HG03025 (cell line): ENCODE measurements around the gene SIX1.

ENCODE experiments used
- ATAC-seq: cut with Tn5 transposase; IDR thresholded peaks from one replicate; pipeline ENCODE4 v1.9.1; 2021; ENCODE audit warnings: mild to moderate bottlenecking, moderate library complexity; ENCODE audit not compliant: unreplicated experiment, low FRiP score

SIX1 gene

DNA sequence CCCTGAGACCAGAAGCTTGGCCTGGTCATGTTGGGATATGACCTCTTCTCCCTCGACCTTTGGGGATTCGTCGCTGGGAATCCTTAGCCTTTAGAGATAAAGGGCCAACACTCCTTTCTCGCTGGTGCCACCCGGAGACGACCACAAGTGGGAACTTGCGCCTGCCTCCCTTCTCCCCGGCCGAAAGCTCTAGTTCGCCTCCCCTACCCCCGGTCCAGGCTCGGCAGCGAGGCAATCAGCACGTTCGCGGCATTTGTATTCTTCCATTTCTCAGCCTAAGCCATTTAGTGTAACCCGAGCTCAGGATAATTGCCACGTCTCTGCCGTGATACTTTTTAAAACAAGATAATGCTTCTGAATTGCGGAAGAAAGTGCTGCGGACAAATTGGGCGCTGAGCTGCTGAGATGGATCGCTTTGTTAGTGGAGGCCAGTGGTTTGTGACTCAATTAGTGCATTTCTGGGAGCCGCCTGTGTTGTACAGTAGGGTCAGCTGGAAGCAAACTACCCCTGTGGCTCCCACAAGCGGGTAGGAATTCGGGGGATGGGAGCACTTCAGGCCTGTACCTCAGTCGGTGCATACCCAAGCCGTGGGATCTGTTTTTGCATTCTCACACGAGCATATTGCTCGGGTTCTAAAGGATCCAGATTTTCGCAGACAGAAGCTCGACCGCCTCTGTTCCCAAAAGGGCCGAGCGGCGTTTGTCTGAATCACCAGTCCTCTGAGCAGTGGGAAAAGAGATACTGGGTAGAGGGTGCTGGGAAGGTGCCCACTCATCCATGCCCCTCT lies 6.8 kb upstream of the SIX1 start:
- no peak for ATAC-seq

DNA sequence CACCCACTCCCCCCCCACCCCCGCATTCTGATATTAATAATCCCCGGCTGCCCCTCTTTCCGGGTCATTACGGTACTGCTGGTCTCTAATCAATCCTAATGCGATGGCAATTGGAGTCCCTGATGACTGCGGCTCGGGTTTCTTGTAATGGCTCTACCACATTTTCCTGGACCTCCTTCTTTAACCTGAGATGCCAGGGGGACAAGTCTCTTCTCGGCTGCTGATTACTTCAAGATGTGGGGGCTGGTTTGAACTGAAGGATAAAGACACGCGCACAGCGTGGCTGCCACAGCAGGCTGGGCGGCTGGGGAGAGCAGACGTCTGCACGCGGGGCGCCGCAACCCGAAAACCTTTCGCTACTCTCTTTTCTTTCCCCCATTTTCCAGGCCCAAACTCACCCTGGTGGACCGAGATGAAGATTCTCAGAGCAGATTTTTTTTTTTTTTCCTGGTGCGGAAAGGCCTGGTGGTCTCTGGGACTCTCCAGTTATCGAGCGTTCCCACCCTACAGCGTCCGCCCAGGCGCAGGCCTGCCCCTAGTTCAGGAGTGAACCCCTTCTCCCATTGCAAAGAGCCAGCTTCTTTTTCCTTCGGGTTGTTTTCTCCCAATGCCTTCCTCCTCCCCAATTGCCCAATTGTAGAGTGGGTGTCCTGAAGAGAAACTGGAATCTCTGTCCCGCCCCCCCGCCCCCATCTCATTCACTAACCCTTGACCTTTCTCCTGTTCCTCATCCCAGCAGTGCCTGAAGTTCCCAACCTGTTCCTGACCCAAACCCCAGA lies 6.0 kb upstream of the SIX1 start:
- ATAC-seq = no peak

DNA sequence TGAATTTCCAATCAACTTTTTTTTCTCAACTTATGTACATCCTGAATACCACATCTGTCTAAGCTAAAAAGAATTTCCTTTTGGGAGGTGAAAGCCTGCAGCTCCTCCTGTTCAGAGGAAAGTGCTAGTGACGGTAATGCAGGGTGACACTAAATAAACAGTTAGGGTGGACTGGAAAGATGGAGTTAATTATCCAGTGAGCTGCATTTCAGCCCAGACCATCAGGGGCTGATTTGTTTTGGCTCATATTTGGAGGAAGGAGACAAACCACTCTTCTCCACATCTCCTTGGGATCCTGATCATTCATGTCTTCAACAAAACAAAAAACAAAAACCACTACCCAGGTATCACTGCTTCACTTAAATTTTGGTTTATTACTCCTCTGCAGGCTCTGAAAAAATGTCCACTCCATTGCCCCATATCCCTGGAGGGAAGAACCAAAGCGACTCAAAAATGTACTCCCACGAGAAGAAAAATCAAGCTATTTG lies 5.1 kb upstream of the SIX1 start:
- no peak for ATAC-seq

DNA sequence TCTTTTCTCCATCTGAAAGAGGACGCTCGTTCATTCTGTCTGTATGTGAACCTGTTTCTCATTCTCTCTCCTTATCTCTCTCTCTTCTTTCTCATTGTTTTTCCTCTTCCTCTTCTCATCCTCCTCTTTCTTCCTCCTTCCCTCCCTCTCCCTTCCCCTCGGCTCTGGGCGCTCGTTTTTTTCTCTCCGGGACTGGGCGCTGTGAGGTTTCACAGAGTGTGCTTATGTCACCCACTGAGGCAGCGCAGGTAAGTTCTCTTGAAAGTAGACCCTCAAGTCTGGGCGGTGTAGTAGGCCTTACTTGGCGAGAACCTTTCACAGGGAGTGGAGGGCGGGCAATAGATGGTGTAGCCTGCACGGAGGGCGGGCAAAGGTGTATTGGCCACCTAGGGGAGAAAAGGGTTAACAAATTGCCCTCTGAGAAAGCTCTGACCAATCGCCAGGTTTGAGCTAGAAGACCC lies 4.5 kb upstream of the SIX1 start:
- no peak for ATAC-seq

DNA sequence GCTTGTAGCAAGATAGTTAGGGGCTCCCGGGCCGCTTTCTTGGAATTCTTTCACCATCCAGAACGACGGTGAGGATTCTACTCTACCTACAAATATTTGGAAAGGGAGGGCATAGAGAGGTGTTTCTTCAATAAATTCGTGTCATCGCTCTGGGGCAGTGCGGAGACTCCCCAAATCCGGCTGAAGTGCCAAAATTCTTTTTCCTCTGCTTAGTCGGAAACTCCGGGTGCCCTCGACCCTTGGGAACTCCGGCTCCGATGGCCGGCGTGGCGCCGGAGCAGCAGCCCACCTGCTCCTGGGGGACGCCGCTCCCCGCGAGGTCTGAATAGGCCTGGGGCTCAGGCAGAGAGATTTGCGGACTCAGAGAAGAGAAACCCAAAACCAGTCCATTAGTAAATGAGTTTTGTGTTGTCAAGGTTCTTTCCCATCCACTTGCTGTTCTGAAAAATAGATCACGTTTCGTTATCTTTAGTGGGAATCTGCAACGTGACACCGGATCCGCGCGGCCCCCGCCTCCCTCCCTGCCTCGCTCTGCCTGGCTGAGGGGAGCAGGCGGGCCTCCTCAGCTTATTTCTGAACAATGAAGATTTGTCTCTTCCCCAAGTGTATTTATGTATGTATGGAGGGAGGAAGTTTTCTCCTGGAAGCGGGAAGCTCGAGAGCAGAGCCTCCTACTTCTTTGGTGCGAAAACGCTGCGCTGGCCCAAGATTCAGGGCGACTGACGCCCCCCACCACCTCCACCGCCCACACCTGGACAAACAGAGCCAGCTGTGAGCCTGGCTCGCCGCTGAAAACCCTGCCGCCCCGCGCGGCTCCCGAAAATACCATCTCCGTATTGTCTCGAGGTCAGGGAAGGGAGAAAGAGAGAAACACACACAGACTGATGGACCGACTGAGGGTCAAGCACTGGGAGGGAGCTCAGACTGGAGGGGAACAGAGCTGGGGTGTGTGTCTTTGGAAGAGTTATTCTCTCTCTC lies 3.7 kb upstream of the SIX1 start:
- ATAC-seq = no peak

DNA sequence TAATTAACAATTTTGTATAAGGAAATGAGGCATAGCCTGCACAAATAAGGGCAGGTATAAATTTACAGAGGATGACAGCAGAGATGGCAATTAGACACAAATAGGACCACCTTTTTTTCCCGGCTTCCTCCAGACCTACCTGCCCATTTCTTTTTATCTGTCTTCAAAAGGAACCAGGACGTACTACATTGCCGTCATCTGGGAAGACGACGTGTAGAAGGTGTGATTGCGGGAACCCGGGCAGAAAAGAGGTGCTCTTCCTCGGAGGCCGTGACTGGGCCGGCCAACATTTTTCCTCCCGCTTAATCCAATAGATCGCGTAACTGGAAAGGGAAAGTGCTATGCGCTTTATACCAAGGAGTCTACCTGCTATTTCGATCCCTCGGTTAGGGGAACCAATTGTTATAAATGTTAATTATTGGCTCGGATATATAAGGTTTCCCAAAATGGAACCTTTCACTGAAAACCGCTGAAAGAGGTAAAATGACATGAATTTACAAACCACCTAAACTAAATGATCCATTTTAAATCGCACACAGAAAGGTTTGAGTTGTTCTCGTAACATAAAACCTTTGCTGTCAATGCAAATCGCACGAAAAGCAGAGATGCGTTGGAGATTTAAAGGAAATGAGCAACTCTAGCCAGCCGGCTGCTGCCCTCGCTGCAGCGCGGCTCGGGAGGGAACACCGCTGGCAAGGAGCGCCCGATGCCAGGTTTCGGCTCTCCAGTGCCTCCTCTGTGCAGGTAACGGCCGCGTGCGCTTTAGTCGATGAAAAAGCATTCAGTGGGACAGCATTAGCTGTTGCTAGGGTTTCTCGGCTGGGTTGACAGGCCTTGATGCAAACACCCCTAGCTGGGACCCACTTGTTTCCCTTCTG lies 2.8 kb upstream of the SIX1 start:
- no peak for ATAC-seq

DNA sequence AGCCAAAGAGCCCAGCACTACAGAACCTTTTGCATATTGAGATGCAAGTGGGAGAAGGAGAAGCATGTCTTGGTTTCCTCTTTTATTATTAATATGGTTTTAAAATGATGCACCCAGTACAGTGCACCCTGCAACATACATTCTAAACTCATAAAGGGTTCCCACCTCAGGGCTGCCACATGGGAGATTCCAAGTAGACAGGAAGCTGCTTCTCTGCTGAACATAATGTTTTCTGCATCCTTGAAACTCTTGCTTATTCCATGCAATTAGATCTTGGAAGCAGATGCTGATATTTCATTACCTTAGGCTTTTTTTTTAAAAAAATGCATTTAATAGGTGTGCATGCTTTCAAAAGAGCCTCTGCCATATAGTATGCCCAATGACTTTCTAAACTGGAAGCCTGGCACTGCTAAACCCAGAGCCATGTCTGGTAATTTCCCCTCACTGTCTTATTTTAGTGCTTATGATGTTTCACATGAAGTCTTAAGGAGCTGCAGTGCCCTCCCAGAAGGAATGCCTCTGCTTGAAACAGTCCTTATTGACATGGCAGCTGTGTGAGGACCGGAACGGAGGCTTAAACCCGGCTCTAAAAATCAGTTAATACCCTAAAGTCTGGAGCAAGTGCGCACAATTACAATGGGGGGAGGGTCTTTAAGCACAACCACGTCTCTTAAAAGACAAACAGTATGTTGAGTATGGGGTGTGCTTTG lies 2.0 kb upstream of the SIX1 start:
- ATAC-seq = no peak

DNA sequence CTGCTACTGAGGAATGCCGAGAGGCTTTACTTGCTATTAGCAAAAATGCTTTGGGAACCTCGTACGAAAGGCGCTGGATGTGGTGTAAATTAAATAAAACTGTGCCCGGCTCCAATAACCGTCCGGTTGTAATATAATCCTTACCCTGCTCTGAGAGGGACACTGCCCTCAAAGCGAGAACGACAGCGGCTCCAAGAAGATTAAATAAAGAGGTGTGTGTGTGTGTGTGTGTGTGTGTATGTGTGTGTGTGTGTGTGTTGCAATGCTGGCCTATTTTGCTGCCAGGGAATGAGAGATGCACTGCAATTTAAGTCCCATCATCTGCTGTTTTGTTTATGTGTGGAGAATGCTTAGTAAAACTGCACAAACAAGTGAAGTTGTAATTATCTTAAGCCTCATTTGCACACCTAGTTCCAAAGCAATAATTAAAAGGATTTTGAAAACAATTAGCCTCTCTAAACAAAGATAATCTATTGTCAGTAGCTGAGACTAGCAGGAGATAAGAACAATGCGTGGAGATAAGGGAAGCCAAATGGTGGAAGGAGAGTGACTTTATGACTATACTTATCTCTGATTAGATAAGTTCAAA lies 1.2 kb upstream of the SIX1 start:
- ATAC-seq = no peak

DNA sequence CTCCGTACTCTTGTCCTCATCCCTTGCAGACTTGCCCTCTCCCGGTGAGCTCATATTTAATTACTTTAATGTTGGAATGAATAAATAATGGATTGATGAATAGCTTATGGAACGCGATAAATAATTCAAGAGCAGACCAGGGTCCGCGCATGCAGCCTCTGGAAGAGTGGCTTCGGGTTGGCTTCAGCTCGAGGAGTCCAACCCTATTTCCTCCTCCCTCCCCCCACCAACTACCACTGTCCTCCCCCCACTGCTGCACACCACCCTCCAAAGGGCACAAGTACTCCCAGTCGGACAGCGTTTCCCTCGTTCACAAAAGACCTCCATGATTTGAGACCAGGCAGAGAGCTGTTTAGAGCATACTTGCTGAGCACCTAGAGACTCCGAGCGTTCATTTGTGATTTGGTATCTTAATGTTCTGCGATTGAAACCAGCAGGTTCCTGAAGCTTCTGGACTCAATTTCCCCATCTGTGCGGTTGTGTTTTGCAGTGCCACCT lies 647 bp upstream of the SIX1 start:
- ATAC-seq = no peak

DNA sequence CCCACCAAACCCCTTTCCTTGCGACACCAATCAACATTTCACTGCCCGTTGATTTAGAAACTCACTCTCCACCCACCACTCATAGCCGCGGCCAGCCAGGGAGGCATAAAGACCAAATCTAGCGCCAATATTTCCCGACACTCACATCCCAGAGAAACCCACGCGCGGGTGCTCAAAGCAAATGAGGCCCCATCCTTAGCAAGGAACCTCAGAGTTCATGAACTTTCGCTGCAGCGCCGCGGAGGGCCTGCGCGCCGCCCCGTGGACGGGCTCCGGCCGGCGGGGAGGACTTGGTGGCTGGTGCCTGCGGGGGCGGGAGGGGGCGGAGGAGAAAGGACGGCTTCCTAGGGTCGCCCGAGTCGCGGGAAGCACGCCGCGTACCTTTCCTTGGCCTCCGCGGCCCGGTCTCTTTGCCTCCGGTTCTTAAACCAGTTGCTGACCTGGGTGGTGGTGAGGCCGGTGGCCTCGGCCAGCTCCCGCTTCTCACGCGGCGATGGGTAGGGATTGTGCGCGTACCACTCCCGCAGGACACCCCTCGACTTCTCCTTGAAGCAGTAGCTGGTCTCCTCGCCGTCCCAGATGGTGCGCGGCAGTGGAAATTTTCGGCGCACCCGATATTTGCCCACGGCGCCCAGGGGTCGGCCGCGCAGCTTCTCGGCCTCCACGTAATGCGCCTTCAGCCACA lies 886 bp downstream of the SIX1 start:
- ATAC-seq = no peak

DNA sequence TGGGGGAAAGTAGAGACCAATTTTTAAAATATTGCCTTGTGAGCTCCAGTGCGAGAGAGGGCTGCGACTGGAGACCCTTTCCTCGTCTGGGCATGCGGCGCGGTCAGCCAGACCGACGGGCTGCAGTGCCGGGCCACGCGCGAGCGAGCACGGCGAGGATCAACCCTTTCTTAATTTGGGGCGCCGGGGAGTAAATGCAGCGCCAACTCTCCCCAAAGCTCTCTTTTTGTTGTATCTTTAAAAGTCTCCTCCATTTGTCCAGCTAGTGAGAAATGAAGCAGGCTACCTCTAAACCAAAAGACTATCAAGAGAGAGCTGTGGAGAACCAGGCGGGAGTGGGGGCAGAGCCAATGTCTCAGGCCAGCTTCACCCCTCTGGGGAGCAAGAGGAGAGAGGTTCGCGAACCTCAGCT lies 1.4 kb downstream of the SIX1 start:
- no peak for ATAC-seq

DNA sequence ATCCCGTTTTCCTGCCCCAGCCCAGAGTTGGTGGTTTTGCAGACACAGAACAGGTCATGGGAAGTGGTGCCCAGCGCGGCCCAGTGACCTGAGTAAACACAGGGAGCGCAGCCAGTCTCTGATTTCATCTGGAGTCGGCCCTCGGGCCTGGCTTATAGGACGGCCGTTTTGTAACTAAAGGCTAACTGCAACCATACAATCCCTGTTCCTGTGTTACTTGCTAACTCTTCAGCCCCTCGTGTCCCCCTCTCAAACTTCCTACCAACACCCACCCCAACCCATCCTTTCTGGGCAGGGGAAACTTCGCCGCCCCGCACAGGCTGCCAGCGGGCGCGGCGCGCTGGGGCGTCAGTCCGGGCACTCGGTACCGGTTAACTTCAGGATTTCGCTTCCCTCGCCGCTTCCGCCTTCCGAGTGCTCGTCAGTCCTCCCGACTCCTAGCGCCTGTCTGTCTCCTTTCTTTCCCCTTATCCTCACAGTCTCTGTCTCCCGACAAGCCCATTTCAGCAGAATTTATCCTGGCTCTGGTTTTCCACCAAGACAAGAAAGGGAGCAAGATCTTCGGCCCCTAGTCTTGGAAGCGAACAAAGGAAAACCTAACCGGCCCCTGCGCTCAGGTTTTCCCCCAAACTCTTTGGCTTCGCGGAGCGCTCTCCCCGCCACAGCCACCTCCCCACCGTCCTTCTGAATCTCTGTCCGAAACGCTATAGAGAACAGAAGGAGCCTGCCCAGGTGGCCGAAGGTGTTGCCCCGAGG lies 2.0 kb downstream of the SIX1 start:
- ATAC-seq = no peak

DNA sequence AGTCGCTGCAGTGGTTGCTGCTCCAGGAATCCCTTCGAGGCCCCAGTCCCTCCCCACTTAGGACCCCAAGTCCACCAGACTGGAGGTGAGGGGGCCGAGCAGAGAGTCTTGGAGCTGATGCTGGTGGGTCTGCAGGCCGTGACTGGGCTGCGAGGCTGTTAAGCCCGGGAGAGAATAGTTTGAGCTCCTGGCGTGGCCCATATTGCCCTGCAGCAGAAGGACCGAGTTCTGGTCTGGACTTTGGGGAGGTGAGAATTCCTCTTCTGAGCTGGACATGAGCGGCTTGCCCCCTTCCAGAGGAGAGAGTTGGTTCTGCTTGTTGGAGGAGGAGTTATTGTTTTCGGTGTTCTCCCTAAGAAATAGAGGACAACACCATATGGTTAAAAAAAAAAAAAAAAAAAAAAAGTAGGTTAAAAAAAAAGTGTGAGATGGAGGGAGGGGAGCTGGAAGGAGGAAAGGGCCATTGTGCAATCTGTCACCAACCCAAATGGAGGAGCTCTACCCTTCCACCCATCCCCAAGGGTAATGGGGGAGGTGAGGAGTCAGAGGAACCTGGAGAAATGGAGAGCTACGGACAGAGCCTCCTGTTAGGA lies 3.0 kb downstream of the SIX1 start:
- ATAC-seq = no peak

DNA sequence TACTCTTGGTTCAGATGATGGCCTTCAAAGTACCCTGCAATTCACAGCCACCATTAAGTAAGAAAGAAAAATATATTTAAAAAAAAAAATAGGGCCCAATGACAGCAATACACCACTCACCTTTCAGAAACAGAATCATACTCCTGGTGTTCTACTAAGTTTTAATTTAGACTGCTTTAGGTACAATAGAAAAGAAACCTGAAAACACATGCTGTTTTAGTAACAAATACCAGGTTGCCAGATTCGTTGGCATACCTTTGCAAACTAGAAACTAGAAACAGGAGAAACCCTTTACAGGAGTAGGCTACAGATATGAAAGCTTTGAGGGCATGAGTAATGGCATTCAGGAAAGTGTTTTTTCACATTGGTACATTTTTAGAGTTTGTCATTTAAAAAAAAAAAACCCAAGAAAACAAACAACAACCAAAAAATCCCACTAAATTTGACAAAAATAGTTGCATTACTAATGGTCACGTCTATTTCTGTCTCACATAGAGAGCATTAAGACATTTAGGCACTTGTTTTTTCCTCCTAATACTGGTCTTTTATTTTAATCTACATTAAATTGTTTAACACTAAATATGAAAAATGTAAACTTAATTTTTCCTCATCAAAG lies 4.0 kb downstream of the SIX1 start:
- no peak for ATAC-seq

DNA sequence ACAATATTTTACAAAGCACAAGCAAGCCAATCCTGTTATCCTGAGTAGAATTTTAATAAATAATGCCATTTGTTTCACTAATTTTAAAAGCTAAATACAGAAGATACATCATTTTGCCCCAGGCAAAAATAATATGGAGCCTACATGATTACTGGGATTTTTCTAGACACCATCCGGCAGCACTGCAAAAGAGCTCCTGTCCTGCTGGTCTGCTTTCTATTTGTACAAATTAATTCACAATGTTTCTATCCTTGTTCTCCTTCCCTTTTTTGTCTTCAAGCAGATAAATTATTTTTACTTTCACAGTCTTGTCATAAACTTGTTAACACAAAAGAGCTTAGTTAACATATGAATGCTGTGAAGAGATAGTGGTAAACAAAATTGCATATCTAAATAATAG lies 4.6 kb downstream of the SIX1 start:
- ATAC-seq = no peak
